GM23248 (cell line): ENCODE results near the gene HEATR5B.

Experiments used
- EZH2 ChIP-seq: fragments of 200-600 bp; sonication (generic); IDR thresholded peaks from 2 replicates; pipeline ENCODE4 v1.6.1; 2018; ENCODE audit warnings: antibody characterized with exemption, mild to moderate bottlenecking; ENCODE audit not compliant: insufficient read depth, poor library complexity, severe bottlenecking
- EZH2phosphoT487 ChIP-seq: fragments of 200-600 bp; sonication (generic); IDR thresholded peaks from 2 replicates; pipeline ENCODE4 v1.6.1; 2018; ENCODE audit warnings: antibody characterized with exemption, moderate library complexity, mild to moderate bottlenecking, low read depth; ENCODE audit not compliant: insufficient read depth

- no peak for TF ChIP-seq EZH2
- TF ChIP-seq EZH2phosphoT487: no peak
Observed at GRCh38 chr2:36941867-36942266, 142.3 kb downstream of the HEATR5B start.
